Neutrophil (primary cell): ENCODE data around the gene SNX8.

Experiments
- H3K27ac ChIP-seq: fragments of 200-600 bp; sonication (generic); 2 replicates; pipeline ENCODE4 v1.5.1; 2016; ENCODE audit warnings: mild to moderate bottlenecking, moderate library complexity
- H3K27me3 ChIP-seq: fragments of 200-600 bp; sonication (generic); 2 replicates; pipeline ENCODE4 v1.6.0; 2016; ENCODE audit warnings: mild to moderate bottlenecking
- H3K36me3 ChIP-seq: fragments of 200-600 bp; sonication (generic); 2 replicates; pipeline ENCODE4 v1.5.1; 2017
- H3K4me1 ChIP-seq, 2 experiments: fragments of 200-600 bp in 1 of 2; sonication (generic) in 1 of 2; 1 replicate in 1 of 2; 2 replicates in 1 of 2; pipeline versions ENCODE4 v1.5.1 to v1.6.1; 2013 to 2016; ENCODE audit warnings: low read depth in 1 of 2, low read length in 1 of 2, mild to moderate bottlenecking in 1 of 2, moderate library complexity in 1 of 2; ENCODE audit not compliant: control insufficient read depth in 1 of 2, insufficient read depth in 1 of 2
- H3K4me3 ChIP-seq, 2 experiments: fragments of 200-600 bp in 1 of 2; sonication (generic) in 1 of 2; 1 replicate in 1 of 2; 2 replicates in 1 of 2; pipeline ENCODE4 v1.5.1; 2013 to 2016; ENCODE audit warnings: low read depth in 1 of 2, low read length in 1 of 2, mild to moderate bottlenecking in 1 of 2, moderate library complexity in 1 of 2
- H3K9me3 ChIP-seq: fragments of 200-600 bp; sonication (generic); 2 replicates; pipeline ENCODE4 v1.5.1; 2016
- TF ChIP-seq, protein P1 (sequence below): fragments of 200-600 bp; sonication (generic); IDR thresholded peaks from 2 replicates; pipeline ENCODE4 v1.5.1; 2016; ENCODE audit warnings: antibody characterized with exemption

SNX8 gene

DNA sequence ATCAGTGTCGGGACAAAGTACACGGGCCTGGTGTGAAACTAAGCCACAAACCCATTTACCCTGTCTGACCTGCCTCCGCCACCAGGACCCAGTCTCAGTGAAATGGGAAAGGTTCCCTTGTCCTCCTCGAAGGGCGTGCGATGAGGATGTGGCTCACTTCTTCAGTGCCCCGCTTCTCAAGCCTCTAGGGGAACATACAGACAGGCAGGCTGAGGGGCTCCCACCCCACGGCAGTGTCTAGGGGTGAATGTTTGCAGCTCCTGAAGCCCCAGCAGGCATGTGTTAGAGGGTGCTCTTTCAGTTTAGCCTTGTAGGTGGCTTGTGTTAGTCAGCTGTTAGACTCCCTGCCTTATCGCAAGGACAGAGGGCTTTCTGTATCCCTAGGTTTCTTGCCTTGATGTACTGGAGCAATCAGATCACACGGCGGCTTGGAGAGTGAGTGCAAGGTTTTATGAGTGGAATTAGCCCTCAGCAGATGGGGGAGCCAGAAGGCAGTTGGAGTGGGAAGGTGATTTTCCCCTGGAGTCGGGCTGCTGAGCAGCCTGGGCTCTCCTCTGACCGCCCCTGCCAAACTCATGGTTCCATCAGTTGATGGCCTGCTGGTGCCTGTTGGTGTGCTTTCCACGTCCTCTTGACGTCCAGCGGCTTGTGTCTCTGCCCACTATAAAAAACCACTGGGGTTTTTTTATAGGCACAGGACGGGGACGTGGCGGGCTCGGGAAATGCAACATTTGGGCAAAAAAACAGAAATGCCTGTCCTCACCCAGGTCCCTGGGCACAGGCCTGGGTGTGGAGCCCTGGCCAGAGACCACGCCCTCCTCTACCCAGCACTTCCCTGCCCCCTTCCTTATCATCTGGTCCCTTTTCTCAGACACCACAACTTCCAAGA is 71.5 kb downstream of the SNX8 start:
- Histone ChIP-seq H3K27ac (peak overlapping the region; percentile 63), H3K36me3 (peaks cover 15% of the 10 kb centered on the region), H3K4me1 (peaks cover 24 to 25% of the 10 kb centered on the region in 2 experiments), H3K9me3 (no peaks in the 10 kb centered on the region), H3K27me3 (no peaks in the 10 kb centered on the region), H3K4me3 (peak overlapping the region; percentile 82 to 91)
- TF ChIP-seq, protein P1, sequence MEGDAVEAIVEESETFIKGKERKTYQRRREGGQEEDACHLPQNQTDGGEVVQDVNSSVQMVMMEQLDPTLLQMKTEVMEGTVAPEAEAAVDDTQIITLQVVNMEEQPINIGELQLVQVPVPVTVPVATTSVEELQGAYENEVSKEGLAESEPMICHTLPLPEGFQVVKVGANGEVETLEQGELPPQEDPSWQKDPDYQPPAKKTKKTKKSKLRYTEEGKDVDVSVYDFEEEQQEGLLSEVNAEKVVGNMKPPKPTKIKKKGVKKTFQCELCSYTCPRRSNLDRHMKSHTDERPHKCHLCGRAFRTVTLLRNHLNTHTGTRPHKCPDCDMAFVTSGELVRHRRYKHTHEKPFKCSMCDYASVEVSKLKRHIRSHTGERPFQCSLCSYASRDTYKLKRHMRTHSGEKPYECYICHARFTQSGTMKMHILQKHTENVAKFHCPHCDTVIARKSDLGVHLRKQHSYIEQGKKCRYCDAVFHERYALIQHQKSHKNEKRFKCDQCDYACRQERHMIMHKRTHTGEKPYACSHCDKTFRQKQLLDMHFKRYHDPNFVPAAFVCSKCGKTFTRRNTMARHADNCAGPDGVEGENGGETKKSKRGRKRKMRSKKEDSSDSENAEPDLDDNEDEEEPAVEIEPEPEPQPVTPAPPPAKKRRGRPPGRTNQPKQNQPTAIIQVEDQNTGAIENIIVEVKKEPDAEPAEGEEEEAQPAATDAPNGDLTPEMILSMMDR: no peak

GRCh38 chr7:2241580-2242540 is 72.4 kb downstream of the SNX8 start, which contains the start of the genes MRM2 and NUDT1:
Gene MRM2 (minus strand): TSS chr7:2242205. CDS start chr7:2242169, 36 bp downstream.
Gene NUDT1 (plus strand): TSS chr7:2242226. CDS start chr7:2244575, 2,349 bp downstream.
- no peaks in the 10 kb centered on the region for H3K27me3 ChIP-seq
- H3K4me3 ChIP-seq: peak within 1 kb of the TSS; percentile 82 to 91
- peak within 1 kb of the TSS; percentile 63 for H3K27ac ChIP-seq
- no peaks in the 10 kb centered on the region for H3K9me3 ChIP-seq
- peaks cover 24 to 25% of the 10 kb centered on the region in 2 experiments for H3K4me1 ChIP-seq
- TF ChIP-seq, protein P1: no peak
- peaks cover 22% of the 10 kb centered on the region for H3K36me3 ChIP-seq

GRCh38 chr7:2239242-2239641 is 75.0 kb downstream of the SNX8 start:
- H3K27ac ChIP-seq: no peak overlapping the region
- H3K36me3 ChIP-seq: peaks cover 38% of the 10 kb centered on the region
- H3K4me1 ChIP-seq: peaks cover 16 to 19% of the 10 kb centered on the region in 2 experiments
- H3K4me3 ChIP-seq: no peak overlapping the region
- H3K27me3 ChIP-seq: no peaks in the 10 kb centered on the region
- TF ChIP-seq, protein P1: no peak
- no peaks in the 10 kb centered on the region for H3K9me3 ChIP-seq

- Histone ChIP-seq H3K36me3 (peaks cover 38% of the 10 kb centered on the region), H3K4me3 (no peak overlapping the region), H3K9me3 (no peaks in the 10 kb centered on the region), H3K27me3 (no peaks in the 10 kb centered on the region), H3K27ac (no peak overlapping the region), H3K4me1 (peaks cover 9 to 14% of the 10 kb centered on the region in 2 experiments)
- TF ChIP-seq, protein P1: no peak
These were observed 77.1 kb downstream of the SNX8 start for GRCh38 chr7:2237109-2237602.

DNA sequence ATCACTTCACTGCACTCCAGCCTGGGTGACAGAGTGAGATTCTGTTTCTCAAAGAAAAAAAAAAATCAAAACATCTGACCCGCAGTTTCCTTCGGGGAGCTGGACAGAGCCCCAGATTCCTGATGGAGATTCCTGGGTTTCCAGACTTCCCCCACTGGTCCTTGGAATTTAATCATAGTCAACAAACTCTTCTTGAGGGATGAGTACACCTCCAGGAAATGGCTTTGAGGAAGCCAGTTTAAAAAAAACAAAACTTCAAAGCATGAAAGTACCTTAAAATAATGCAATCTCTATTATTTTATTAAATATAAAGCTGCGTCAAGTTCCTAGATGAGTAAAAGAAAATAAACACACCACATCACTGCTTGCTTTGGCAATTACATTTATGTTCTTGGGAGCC is 80.3 kb downstream of the SNX8 start:
- H3K4me1 ChIP-seq: peaks cover 9 to 13% of the 10 kb centered on the region in 2 experiments
- H3K27me3 ChIP-seq: no peaks in the 10 kb centered on the region
- no peak overlapping the region for H3K4me3 ChIP-seq
- H3K27ac ChIP-seq: no peak overlapping the region
- peaks cover 42% of the 10 kb centered on the region for H3K36me3 ChIP-seq
- no peaks in the 10 kb centered on the region for H3K9me3 ChIP-seq
- TF ChIP-seq, protein P1: no peak
